ENCODE data around the gene DUSP16.
"Not testable (repeated sequence)": the region's sequence is repeated elsewhere in the genome, so short reads cannot be mapped to it uniquely, and the experiment has no call there.

DUSP16 gene

GRCh38 chr12:12585115-12585863 is 22.6 kb upstream of the DUSP16 start:
- DNase-seq (ENCODE audit: low read depth, low spot score) = no peak

GRCh38 chr12:12583510-12584178 is 21.0 kb upstream of the DUSP16 start:
- DNase-seq (ENCODE audit: low read depth, low spot score) = no peak

- DNase-seq (ENCODE audit: low read depth, low spot score) = no peak
Observed at GRCh38 chr12:12582895-12583303, 20.2 kb upstream of the DUSP16 start.

- no peak for DNase-seq (ENCODE audit: low read depth, low spot score)
Observed at GRCh38 chr12:12582193-12582881, 19.7 kb upstream of the DUSP16 start.

GRCh38 chr12:12580716-12581115 is 18.1 kb upstream of the DUSP16 start:
- DNase-seq (ENCODE audit: low read depth, low spot score) = not testable (repeated sequence)

GRCh38 chr12:12577786-12578185 is 15.1 kb upstream of the DUSP16 start:
- DNase-seq (ENCODE audit: low read depth, low spot score) = no peak

GRCh38 chr12:12572659-12573058 is 10.0 kb upstream of the DUSP16 start:
- no peak for DNase-seq (ENCODE audit: low read depth, low spot score)

- not testable (repeated sequence) for DNase-seq (ENCODE audit: low read depth, low spot score)
Observed at GRCh38 chr12:12565971-12566370, 3.3 kb upstream of the DUSP16 start.

- DNase-seq (ENCODE audit: low read depth, low spot score) = no peak
Observed at GRCh38 chr12:12564911-12565310, 2.2 kb upstream of the DUSP16 start.

GRCh38 chr12:12563290-12563928 is 746 bp upstream of the DUSP16 start:
- DNase-seq (ENCODE audit: low read depth, low spot score) = no peak

GRCh38 chr12:12562016-12562483 is 613 bp downstream of the DUSP16 start:
- DNase-seq (ENCODE audit: low read depth, low spot score) = peak; percentile 3

- no peak for DNase-seq (ENCODE audit: low read depth, low spot score)
Observed at GRCh38 chr12:12561371-12562015, 1.2 kb downstream of the DUSP16 start.

- peak; percentile 11 for DNase-seq (ENCODE audit: low read depth, low spot score)
Observed at GRCh38 chr12:12560587-12561370, 1.9 kb downstream of the DUSP16 start.

GRCh38 chr12:12559719-12560296 is 2.9 kb downstream of the DUSP16 start:
- DNase-seq (ENCODE audit: low read depth, low spot score) = no peak

GRCh38 chr12:12558291-12558690 is 4.4 kb downstream of the DUSP16 start:
- no peak for DNase-seq (ENCODE audit: low read depth, low spot score)

- no peak for DNase-seq (ENCODE audit: low read depth, low spot score)
Observed at GRCh38 chr12:12557733-12558132, 4.9 kb downstream of the DUSP16 start.

GRCh38 chr12:12555656-12556055 is 7.0 kb downstream of the DUSP16 start:
- DNase-seq (ENCODE audit: low read depth, low spot score) = no peak

GRCh38 chr12:12553208-12553785 is 9.4 kb downstream of the DUSP16 start:
- no peak for DNase-seq (ENCODE audit: low read depth, low spot score)

- no peak for DNase-seq (ENCODE audit: low read depth, low spot score)
Observed at GRCh38 chr12:12551115-12551514, 11.5 kb downstream of the DUSP16 start.

GRCh38 chr12:12550277-12550676 is 12.4 kb downstream of the DUSP16 start:
- no peak for DNase-seq (ENCODE audit: low read depth, low spot score)
